ENCODE measurements around the gene DSC2. TPM values are rescaled to one million over a fixed set of nuclear protein-coding genes. Genes with fewer than 3 reads are reported as not detected.

The DSC2 gene
- total and polyA plus RNA-seq, 2 donors from 2014 or later, result 4.1 to 19.8 TPM

Other genes with a start within 250 kb of the DSC2 start
- gene DSC3, start 59.7 kb downstream of the DSC2 start, total RNA-seq, result not detected
- gene DSC3, start 59.7 kb downstream of the DSC2 start, polyA plus RNA-seq (ENCODE audit: insufficient read depth, low read depth, low replicate concordance), result not detected
- not detected for gene DSC1, start 60.4 kb upstream of the DSC2 start, total RNA-seq
- gene DSC1, start 60.4 kb upstream of the DSC2 start, polyA plus RNA-seq (ENCODE audit: insufficient read depth, low read depth, low replicate concordance), result not detected
- gene DSG1, start 215.7 kb upstream of the DSC2 start, total RNA-seq, result not detected
- gene DSG1, start 215.7 kb upstream of the DSC2 start, polyA plus RNA-seq (ENCODE audit: insufficient read depth, low read depth, low replicate concordance), result not detected